Adipose tissue (tissue), 3 donors: ENCODE measurements around the gene TUBA4B. TPM values are rescaled to one million over a fixed set of nuclear protein-coding genes. Genes with fewer than 3 reads are reported as not detected.
A peak's percentile ranks its signal among the peaks of the same experiment; 100 is the strongest.

Source experiments
- H3K27ac ChIP-seq: one replicate; pipeline ENCODE4 v1.5.1; 2013; ENCODE audit warnings: low read depth, low read length
- WGBS, 3 donors: extraction: QIAGEN DNeasy Blood & Tissue Kit; methylation state at CpG; one replicate each; pipeline ENCODE4 v1.1.7; 2013; 5-methylcytosine and 5-hydroxymethylcytosine counted together
- polyA plus RNA-seq, 3 donors: library from polyadenylated mRNA; stranded (reverse); fragments of 200-250 nt; gene quantifications; one replicate each; pipeline ENCODE4 v1.2.3, GENCODE V29; 2013
- donor health status: healthy with polysubstance abuse.
- donor health status: Bipolar disorder and iron deficiency.
- donor health status: healthy.

The TUBA4B gene
- polyA plus RNA-seq, 3 donors = not detected

DNA sequence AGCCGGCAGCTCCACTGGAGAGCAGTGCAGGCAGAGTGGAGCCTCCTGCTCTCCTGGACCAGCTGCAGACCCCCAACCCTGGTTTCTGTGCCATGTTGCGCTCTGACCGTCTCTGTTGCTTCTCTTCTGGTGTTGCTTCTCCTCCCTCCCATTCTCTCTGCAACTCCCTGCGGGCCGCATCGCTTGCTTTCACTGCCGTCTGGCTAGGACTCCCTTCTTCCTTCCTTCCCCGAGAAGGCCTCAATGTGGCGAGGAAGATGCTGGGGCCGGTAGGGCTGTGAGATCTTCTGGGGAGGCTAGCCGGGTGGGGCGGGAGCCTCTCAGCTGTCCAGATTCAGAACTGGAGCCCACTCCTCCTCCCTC is 32.3 kb downstream of the TUBA4B start:
- 75 to 84% (median 81%) methylated on average over 12 of the region's 12 CpGs for WGBS, 3 donors
- H3K27ac ChIP-seq = no peak overlapping the region

DNA sequence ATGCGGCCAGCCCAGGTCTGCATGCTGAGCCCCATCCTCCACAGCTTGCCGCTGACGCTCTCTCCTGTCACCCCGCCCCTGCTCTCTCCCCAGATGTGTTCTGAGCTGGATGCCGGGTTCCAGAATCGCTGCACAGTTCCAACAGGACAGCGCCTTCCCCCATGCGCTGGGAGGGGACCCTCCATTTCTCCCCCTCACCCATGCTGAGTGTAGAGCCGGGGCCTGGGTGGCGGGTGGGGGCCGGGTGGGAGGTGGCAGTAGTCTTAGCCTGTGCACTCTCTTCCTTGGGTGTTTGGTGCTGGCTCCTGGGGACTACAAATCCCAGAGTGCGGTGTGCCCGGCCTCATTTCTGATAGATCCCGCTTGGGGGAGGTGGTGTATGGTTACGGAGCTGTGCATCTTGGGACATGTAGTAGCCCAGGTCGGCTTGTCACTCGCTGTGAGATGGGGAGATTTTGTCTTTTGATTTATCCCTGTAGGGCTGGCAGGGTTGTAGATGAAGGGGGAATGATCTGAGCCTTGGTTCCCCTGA is 32.9 kb downstream of the TUBA4B start:
- WGBS, 3 donors = 66 to 70% (median 67%) methylated on average over 17 of the region's 17 CpGs
- no peak overlapping the region for H3K27ac ChIP-seq

- H3K27ac ChIP-seq = peak overlapping the region; percentile 1
- WGBS, 3 donors = 65 to 77% (median 75%) methylated on average over 12 of the region's 12 CpGs
Measured at GRCh38 chr2:219286436-219287115, 33.5 kb downstream of the TUBA4B start.

DNA sequence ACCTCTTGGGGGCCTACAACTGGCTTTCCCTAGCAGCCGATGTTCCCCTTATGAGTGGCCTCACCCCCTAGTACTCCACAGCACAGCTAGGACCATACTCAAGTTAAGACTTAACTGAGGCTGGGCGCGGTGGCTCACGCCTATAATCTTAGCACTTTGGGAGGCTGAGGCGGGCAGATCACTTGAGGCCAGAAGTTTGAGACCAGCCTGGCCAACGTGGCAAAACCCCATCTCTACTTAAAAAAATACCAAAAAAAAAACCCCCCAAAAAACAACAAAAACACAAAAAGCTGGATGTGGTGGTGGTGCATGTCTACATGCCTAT is 34.0 kb downstream of the TUBA4B start:
- H3K27ac ChIP-seq = peak overlapping the region; percentile 1
- WGBS, 3 donors = 91 to 92% (median 92%) methylated on average over 6 of the region's 6 CpGs

GRCh38 chr2:219287580-219288265 is 34.7 kb downstream of the TUBA4B start:
- no peak overlapping the region for H3K27ac ChIP-seq
- WGBS, 3 donors = 80 to 83% (median 81%) methylated on average over 10 of the region's 10 CpGs

GRCh38 chr2:219289195-219289536 is 36.1 kb downstream of the TUBA4B start:
- H3K27ac ChIP-seq = no peak overlapping the region
- 65 to 73% (median 71%) methylated on average over 6 of the region's 6 CpGs for WGBS, 3 donors

- WGBS, 3 donors = 46 to 53% (median 46%) methylated on average over 16 of the region's 16 CpGs
- H3K27ac ChIP-seq = no peak overlapping the region
Measured at GRCh38 chr2:219289537-219290361, 36.7 kb downstream of the TUBA4B start.

DNA sequence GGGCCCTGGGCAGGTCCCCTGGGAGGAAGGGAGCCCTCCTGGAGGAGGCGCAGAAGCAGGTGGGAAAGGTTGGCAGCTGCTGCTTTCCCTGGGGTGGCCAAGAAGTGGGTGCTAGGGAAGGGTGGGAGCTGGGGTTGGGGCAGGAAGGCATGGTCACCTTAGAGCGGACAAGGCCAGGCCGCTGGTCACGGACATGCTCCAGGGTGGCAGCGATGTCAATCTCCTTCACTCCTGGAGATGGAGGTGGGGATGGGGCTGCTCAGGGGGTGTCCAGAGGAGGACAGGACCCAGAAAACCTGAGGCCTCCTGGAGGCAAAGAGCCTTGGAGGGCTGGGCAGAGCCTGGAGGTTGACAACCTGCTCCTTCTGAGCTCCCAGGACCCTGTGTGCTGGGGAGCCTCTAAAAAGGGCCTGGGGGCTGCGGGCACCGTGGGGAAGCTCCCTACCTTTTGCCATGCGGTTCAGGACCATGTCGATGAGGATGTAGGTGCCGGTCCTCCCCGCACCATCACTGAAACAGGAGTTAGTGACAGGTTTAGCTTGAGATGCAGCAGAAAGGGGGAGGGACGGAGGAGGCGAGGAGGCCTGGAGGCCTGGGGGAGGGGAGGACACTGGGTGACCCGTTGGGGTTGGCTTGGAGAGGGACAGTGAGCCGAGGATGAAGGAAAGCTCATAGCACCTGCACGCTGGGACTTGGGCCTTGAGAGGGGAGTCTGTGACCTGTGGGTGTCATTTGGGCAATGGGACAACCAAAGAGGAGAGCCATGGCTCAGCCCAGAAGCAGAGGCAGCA is 37.5 kb downstream of the TUBA4B start:
- H3K27ac ChIP-seq = no peak overlapping the region
- WGBS, 3 donors = 83 to 89% (median 89%) methylated on average over 15 to 16 of the region's 16 CpGs

- no peak overlapping the region for H3K27ac ChIP-seq
- WGBS, 3 donors = 73 to 79% (median 75%) methylated on average over 7 of the region's 7 CpGs
Measured at GRCh38 chr2:219291394-219291793, 38.4 kb downstream of the TUBA4B start.

DNA sequence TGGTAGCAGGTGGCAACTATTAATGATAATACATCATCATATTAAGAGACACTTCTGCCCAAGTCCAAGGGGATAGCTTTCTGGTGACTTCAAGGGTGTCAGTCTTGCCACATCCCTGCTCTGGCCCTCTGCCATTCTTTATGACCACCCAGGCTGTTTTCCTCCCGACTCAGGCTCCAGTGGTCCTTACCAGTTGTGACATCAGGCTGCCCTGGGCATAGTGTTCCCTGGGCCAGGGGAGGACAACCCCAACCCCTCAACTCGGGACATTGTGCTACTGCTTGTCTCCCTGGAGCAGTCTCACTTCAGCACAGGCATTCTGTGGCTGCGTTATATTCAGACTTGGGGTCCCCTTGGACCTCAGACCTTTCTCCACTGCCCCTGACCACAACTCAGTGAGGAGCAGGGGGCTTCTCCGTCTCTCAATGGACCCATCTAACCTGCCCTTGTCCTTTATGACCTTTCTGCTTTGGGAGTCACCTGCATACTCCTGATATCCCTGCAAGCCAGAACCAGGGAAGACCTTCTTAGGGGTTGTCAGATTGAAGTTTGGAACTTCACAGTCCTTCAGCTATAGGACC is 39.0 kb downstream of the TUBA4B start:
- 76 to 80% (median 78%) methylated on average over 4 of the region's 4 CpGs for WGBS, 3 donors
- H3K27ac ChIP-seq = no peak overlapping the region

DNA sequence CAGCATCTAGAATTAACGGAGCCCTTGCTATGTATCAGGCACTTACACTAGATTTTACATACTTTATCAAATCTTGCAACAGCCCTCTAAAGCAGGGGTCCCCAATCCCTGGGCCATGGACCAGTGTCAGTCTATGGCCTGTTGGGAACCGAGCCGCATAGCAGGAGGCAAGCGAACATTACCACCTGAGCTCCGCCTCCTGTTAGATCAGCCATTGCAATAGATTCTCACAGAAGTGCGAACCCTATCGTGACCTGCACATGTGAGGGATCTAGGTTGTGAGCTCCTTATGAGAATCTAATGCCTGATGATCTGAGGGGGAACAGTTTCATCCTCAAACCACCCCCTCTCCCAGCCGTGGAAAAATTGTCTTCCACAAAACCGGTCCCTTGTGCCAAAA is 39.6 kb downstream of the TUBA4B start:
- 86 to 94% (median 91%) methylated on average over 9 of the region's 9 CpGs for WGBS, 3 donors
- no peak overlapping the region for H3K27ac ChIP-seq

GRCh38 chr2:219293736-219294231 is 40.7 kb downstream of the TUBA4B start:
- no peak overlapping the region for H3K27ac ChIP-seq
- WGBS, 3 donors = 80 to 84% (median 83%) methylated on average over 5 of the region's 5 CpGs

GRCh38 chr2:219294356-219295351 is 41.6 kb downstream of the TUBA4B start:
- WGBS, 3 donors = 5 to 15% (median 6%) methylated on average over 35 to 67 of the region's 67 CpGs

DNA sequence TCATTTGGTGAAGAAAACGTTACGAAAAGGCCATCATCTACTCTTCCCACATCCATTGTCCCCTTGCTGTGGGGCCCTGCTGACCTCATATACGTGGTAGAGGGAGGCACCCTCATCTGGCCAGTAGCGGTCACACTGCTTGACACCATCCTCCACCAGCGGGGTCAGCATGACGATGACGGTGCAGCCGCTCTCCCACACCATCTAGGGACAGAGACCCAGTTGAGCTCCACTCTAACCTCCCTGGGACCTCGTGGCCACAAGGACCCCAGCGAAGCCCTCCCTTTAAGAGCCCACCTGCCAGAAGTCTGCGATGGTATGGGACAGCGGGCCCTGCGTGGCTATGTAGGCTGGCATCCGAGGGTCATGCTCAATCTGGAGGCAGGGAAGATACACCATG is 43.1 kb downstream of the TUBA4B start:
- 85 to 87% (median 85%) methylated on average over 14 of the region's 14 CpGs for WGBS, 3 donors
- H3K27ac ChIP-seq = no peak overlapping the region

More at GRCh38 chr2:219294356-219295351, 41.6 kb downstream of the TUBA4B start:
- H3K27ac ChIP-seq = no peak overlapping the region

DNA sequence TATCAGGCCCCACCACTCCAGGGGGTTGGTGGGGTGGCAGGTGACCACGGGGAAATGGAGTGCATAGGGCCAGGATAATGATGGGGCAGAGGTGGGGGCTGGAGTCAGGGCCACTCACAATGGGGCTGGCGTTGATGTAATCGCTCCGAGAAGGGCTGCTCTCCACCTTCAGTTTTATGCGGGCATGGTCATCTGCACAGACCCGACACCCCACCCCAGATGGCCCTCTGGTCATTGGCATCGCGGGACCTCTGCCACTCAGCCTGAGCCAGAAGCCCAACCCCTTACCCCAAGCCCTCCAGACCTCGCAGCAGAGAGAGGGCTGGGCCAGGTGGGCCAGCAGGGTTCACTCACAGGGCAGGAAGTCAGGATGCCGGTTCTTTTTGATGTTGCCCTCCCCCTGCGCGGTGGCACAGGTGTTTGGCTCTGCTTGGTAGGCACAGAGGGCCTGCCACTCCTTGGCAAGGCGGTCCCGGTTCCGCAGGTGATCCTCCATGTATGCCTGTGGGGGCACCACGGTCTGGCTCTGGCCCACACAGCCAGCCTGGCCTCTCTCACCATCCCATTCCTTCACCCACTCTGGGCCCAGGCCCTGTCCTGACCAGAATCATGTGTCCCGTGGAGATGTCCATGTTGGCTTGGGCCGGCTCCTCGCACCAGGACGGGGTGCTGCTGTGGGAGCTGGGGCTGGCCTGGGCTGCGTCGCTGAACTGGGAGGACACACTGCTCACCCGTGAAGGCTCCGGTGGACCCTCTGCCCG is 43.8 kb downstream of the TUBA4B start:
- 81 to 87% (median 86%) methylated on average over 25 of the region's 25 CpGs for WGBS, 3 donors
- H3K27ac ChIP-seq = no peak overlapping the region

GRCh38 chr2:219297766-219298456 is 44.9 kb downstream of the TUBA4B start:
- H3K27ac ChIP-seq = no peak overlapping the region
- 81 to 87% (median 81%) methylated on average over 14 of the region's 14 CpGs for WGBS, 3 donors
